Measurements from ENCODE around the gene LCOR.

Gene LCOR

GRCh38 chr10:96858706-96859050 lies 26.6 kb downstream of the LCOR start:
- no peak overlapping the region for H3K4me3 ChIP-seq (ENCODE audit: low read depth, low read length)
- DNase-seq (ENCODE audit: low read depth): no peak
- TF ChIP-seq MYC (IDR thresholded peaks at IDR 0.05; ENCODE audit: low read depth, low read length) (no peak), MAX (IDR thresholded peaks at IDR 0.05; ENCODE audit: low read depth, low read length) (no peak), POLR2A (IDR thresholded peaks at IDR 0.05; ENCODE audit: extremely low read depth, insufficient read length) (no peak), CTCF (IDR thresholded peaks at IDR 0.05; ENCODE audit: low read depth, low read length) (no peak)

GRCh38 chr10:96860631-96861277 lies 28.7 kb downstream of the LCOR start:
- no peak for DNase-seq (ENCODE audit: low read depth)
- H3K4me3 ChIP-seq (ENCODE audit: low read depth, low read length): no peak overlapping the region
- TF ChIP-seq MAX (IDR thresholded peaks at IDR 0.05; ENCODE audit: low read depth, low read length) (no peak), POLR2A (IDR thresholded peaks at IDR 0.05; ENCODE audit: extremely low read depth, insufficient read length) (no peak), CTCF (IDR thresholded peaks at IDR 0.05; ENCODE audit: low read depth, low read length) (no peak), MYC (IDR thresholded peaks at IDR 0.05; ENCODE audit: low read depth, low read length) (no peak)

DNA sequence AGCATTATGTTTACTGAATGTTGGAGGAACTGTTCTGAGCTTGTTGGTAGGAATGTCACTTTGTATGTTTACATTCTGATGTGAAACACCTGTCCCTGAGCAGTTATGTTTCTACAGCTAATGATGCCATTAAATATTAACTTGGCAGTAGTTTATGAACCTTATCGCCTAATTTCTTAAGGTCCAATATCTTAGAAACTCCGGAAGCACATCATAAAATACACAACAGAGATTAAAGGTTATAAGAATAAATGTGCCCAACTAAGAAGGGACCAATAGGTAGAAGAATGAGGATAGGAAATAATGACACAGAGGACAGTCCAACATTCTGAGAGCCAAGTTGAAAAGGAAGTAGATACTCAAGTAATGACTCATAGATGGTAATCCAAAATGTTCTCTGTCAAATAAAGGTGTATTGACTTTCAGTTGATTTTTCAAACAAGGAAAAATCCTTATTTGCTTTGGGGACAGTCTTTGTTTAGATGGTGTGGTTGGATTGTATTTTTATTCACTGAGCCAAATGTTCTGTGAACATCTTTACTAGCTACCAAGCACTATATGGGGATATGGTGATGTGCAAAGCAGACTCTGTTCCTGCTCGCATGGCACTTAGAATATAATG lies 31.9 kb downstream of the LCOR start:
- no peak overlapping the region for H3K4me3 ChIP-seq (ENCODE audit: low read depth, low read length)
- TF ChIP-seq MAX (IDR thresholded peaks at IDR 0.05; ENCODE audit: low read depth, low read length) (no peak), CTCF (IDR thresholded peaks at IDR 0.05; ENCODE audit: low read depth, low read length) (no peak), MYC (IDR thresholded peaks at IDR 0.05; ENCODE audit: low read depth, low read length) (no peak), POLR2A (IDR thresholded peaks at IDR 0.05; ENCODE audit: extremely low read depth, insufficient read length) (no peak)
- peak; percentile 12 for DNase-seq (ENCODE audit: low read depth)

DNA sequence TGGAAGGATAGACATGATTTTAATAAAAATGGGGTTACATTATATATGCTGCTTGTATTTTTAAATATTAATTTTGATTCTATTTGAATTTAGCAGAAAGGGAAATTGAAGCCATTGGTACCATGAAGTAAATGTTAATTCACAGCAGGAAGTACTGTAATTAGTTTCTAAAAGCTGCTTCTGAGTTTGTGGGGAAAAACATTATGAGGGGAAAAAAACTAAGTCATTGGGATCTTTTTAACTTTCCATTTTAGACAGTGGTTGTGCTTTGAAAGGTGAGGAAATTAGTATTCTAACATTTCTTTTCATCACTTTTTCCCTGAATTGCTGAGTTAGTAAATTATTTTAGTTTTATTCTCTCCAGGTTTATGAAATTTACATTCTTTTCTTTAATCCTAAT lies 41.0 kb downstream of the LCOR start:
- H3K4me3 ChIP-seq (ENCODE audit: low read depth, low read length): no peak overlapping the region
- TF ChIP-seq CTCF (IDR thresholded peaks at IDR 0.05; ENCODE audit: low read depth, low read length) (no peak), POLR2A (IDR thresholded peaks at IDR 0.05; ENCODE audit: extremely low read depth, insufficient read length) (no peak)
- DNase-seq (ENCODE audit: low read depth): no peak

DNA sequence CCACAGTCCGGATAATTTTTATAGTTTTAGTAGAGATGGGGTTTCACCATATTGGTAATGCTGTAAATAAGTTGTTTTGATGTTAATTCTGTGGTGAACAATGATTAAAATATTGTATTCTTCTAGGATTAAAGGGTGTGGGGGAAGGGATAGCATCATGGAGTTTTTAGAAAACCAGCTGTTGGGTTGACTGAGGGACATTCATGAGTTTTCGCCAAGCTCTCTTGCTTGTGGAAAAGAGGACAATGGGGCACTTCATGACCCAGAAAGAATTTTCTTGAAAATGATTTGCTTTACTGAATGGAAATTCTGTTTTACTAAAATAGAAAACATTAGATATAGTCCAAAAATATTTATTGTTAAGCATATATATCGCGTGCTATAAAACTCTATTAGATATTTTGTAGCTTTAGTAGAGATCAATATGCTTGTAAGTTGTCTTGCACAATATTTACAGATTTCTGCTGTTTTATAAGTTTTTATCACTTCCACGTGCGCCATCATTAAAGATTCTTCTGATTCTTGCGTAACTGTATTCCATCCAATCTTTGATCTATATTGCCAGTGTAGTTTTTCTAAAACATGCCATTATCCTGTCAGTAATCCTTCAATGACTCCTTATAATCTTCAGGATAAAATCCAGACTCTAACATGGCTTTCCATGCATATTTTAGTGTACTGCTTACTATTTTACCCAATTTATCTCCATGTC lies 41.8 kb downstream of the LCOR start:
- DNase-seq (ENCODE audit: low read depth): no peak
- TF ChIP-seq MYC (IDR thresholded peaks at IDR 0.05; ENCODE audit: low read depth, low read length) (no peak), POLR2A (IDR thresholded peaks at IDR 0.05; ENCODE audit: extremely low read depth, insufficient read length) (no peak), CTCF (IDR thresholded peaks at IDR 0.05; ENCODE audit: low read depth, low read length) (no peak), MAX (IDR thresholded peaks at IDR 0.05; ENCODE audit: low read depth, low read length) (no peak)
- no peak overlapping the region for H3K4me3 ChIP-seq (ENCODE audit: low read depth, low read length)

Measured in NB4 (cell line).